Panc1 (cell line): ENCODE results near the gene KRTAP10-11. TPM values are rescaled to one million over a fixed set of nuclear protein-coding genes. Genes with fewer than 3 reads are reported as not detected.

Experiments
- ATAC-seq: fragments of 200-7000 bp; cut with Tn5 transposase; 2 replicates; pipeline ENCODE4 v1.9.1; 2020; ENCODE audit warnings: mild to moderate bottlenecking, moderate library complexity
- BruUV-seq: library from RNA; stranded (reverse); fragments of 400-500 nt; replicated peaks from 2 replicates; lab custom pipeline; 2021; lab: Mats Ljungman, UMichigan
- CTCF ChIA-PET: fragments of 300-600 bp; sonication (Branson Sonifier 250); formaldehyde crosslinking; loops from one replicate; lab custom pipeline; 2022; ENCODE audit warnings: antibody characterized with exemption; lab: Charles Lee
- POLR2A ChIA-PET: fragments of 300-600 bp; sonication (Branson Sonifier 250); formaldehyde crosslinking; loops from one replicate; lab custom pipeline; 2022; ENCODE audit warnings: antibody characterized with exemption; lab: Charles Lee
- DNase-seq: peaks from one replicate; pipeline ENCODE4 v3.0.0-alpha.2; 2010; ENCODE audit warnings: low read depth, low spot score
- H3K27ac ChIP-seq: 2 replicates; pipeline ENCODE4 v1.5.1; 2011; ENCODE audit warnings: mild to moderate bottlenecking, low read length, inconsistent platforms
- H3K27me3 ChIP-seq: fragments of 200-500 bp; sonication (Bioruptor generic); 2 replicates; pipeline ENCODE4 v1.6.0; 2014; ENCODE audit warnings: low read length, inconsistent platforms; ENCODE audit not compliant: control insufficient read depth, insufficient read depth
- H3K36me3 ChIP-seq: fragments of 200-500 bp; sonication (Bioruptor generic); 2 replicates; pipeline ENCODE4 v1.5.1; 2014; ENCODE audit warnings: inconsistent platforms, mild to moderate bottlenecking, low read length, moderate library complexity; ENCODE audit not compliant: control insufficient read depth, insufficient read depth
- H3K4me1 ChIP-seq: 2 replicates; pipeline ENCODE4 v1.5.1; 2011; ENCODE audit warnings: inconsistent platforms, mild to moderate bottlenecking, low read length, moderate library complexity; ENCODE audit not compliant: control insufficient read depth, insufficient read depth
- H3K4me3 ChIP-seq, 2 experiments: 2 replicates each; pipeline ENCODE4 v1.5.1; 2011 to 2012; ENCODE audit warnings: low read depth in 2 of 2, low read length in 2 of 2, mild to moderate bottlenecking in 2 of 2, inconsistent platforms in 1 of 2, moderate library complexity in 1 of 2
- H3K9me3 ChIP-seq: fragments of 200-500 bp; sonication (Bioruptor generic); 2 replicates; pipeline ENCODE4 v1.5.1; 2014; ENCODE audit warnings: low read depth, mild to moderate bottlenecking, inconsistent platforms, low read length, moderate library complexity; ENCODE audit not compliant: control insufficient read depth, insufficient read depth
- POLR2AphosphoS5 ChIP-seq: IDR thresholded peaks from 2 replicates; pipeline ENCODE4 v1.6.1; 2012; ENCODE audit warnings: mild to moderate bottlenecking, low read depth, low read length, moderate library complexity
- SIN3A ChIP-seq: IDR thresholded peaks from 2 replicates; pipeline ENCODE4 v1.6.1; 2012; ENCODE audit warnings: low read depth, mild to moderate bottlenecking, low read length, moderate library complexity, borderline replicate concordance; ENCODE audit not compliant: insufficient read depth
- TCF7L2 ChIP-seq: IDR thresholded peaks from 2 replicates; pipeline ENCODE4 v1.6.1; 2011; ENCODE audit warnings: mild to moderate bottlenecking, low read depth, low read length, inconsistent platforms
- in situ Hi-C: cut with HindIII; loops from 2 replicates; pipeline ENCODE4 v1.10.0; 2016; ENCODE audit warnings: low sequenced_read_pairs, low pct_unique_long_range_greater_than_20kb
- intact Hi-C: fragments of 100-400 bp; cut with micrococcal nuclease; formaldehyde crosslinking; loops from one replicate; pipeline ENCODE4 v1.10.0; 2022; ENCODE audit not compliant: unreplicated experiment
- total RNA-seq: library from RNA; stranded (reverse); gene quantifications from one replicate; pipeline ENCODE4 v1.2.1, GENCODE V29; 2021; ENCODE audit not compliant: unreplicated experiment
- TF ChIP-seq, protein P1 (sequence below): fragments of 450-650 bp; IDR thresholded peaks from 2 replicates; pipeline ENCODE4 v1.5.1; 2017; ENCODE audit warnings: mild to moderate bottlenecking
- TF ChIP-seq, protein P2 (sequence below), 2 experiments: IDR thresholded peaks; 2 replicates each; pipeline ENCODE4 v1.6.1; 2011 to 2012; ENCODE audit warnings: low read depth in 2 of 2, control low read depth in 1 of 2, low read length in 1 of 2, mild to moderate bottlenecking in 1 of 2, moderate library complexity in 1 of 2; ENCODE audit not compliant: insufficient read depth in 1 of 2

Gene KRTAP10-11
- total RNA-seq, 1 experiment from 2014 or later: not detected

DNA sequence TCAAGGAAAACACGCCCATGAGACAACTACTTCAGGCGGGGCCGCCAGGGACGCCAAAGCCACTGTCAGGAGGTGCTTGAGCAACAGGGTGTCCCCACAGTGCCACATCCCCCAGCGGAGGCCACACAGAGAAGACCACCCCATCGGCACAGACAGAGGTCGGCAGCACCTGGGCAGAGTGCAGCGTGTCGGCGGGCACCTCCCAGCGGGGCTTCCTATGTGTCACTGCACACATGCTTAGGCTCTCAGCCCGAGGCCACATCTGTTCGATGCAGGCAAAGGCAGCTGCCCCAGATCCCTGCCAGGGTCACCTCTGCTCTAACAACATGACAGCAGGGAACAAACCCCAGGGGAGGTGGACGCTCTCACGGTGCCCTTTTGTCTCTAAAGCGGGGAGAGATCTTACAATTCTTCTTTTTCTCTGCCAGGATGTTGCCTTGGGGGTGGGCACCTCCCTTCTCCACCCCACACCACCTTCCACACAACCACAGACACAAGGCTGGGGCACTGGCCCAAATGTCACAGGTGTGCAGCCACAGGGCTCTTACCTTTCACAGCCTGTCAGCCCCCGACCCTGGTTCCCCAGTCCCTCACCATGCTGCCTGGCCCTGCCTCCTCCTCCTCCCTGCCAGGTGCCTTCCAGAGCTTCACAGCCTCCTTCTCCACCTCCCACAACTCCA lies 30.2 kb upstream of the KRTAP10-11 start:
- Histone ChIP-seq H3K4me3 (no peak overlapping the region), H3K27me3 (no peaks in the 10 kb centered on the region), H3K36me3 (no peaks in the 10 kb centered on the region), H3K9me3 (no peaks in the 10 kb centered on the region; the same call in 1 of the 2 replicates), H3K27ac (no peak overlapping the region), H3K4me1 (no peaks in the 10 kb centered on the region)
- BruUV-seq: no TSS peak
- ChIA-PET POLR2A (no interaction called here), CTCF (no interaction called here)
- in situ Hi-C loops: no loop called here
- no peak for DNase-seq
- no peak for ATAC-seq
- TF ChIP-seq POLR2AphosphoS5 (no peak), SIN3A (no peak), TCF7L2 (no peak)
- TF ChIP-seq, protein P1, sequence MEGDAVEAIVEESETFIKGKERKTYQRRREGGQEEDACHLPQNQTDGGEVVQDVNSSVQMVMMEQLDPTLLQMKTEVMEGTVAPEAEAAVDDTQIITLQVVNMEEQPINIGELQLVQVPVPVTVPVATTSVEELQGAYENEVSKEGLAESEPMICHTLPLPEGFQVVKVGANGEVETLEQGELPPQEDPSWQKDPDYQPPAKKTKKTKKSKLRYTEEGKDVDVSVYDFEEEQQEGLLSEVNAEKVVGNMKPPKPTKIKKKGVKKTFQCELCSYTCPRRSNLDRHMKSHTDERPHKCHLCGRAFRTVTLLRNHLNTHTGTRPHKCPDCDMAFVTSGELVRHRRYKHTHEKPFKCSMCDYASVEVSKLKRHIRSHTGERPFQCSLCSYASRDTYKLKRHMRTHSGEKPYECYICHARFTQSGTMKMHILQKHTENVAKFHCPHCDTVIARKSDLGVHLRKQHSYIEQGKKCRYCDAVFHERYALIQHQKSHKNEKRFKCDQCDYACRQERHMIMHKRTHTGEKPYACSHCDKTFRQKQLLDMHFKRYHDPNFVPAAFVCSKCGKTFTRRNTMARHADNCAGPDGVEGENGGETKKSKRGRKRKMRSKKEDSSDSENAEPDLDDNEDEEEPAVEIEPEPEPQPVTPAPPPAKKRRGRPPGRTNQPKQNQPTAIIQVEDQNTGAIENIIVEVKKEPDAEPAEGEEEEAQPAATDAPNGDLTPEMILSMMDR: no peak
- TF ChIP-seq, protein P2, sequence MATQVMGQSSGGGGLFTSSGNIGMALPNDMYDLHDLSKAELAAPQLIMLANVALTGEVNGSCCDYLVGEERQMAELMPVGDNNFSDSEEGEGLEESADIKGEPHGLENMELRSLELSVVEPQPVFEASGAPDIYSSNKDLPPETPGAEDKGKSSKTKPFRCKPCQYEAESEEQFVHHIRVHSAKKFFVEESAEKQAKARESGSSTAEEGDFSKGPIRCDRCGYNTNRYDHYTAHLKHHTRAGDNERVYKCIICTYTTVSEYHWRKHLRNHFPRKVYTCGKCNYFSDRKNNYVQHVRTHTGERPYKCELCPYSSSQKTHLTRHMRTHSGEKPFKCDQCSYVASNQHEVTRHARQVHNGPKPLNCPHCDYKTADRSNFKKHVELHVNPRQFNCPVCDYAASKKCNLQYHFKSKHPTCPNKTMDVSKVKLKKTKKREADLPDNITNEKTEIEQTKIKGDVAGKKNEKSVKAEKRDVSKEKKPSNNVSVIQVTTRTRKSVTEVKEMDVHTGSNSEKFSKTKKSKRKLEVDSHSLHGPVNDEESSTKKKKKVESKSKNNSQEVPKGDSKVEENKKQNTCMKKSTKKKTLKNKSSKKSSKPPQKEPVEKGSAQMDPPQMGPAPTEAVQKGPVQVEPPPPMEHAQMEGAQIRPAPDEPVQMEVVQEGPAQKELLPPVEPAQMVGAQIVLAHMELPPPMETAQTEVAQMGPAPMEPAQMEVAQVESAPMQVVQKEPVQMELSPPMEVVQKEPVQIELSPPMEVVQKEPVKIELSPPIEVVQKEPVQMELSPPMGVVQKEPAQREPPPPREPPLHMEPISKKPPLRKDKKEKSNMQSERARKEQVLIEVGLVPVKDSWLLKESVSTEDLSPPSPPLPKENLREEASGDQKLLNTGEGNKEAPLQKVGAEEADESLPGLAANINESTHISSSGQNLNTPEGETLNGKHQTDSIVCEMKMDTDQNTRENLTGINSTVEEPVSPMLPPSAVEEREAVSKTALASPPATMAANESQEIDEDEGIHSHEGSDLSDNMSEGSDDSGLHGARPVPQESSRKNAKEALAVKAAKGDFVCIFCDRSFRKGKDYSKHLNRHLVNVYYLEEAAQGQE (IDR thresholded peaks at IDR 0.05; ENCODE audit: insufficient read depth in 1 of 2, low read depth in 2 of 2, low read length in 1 of 2): no peak
- intact Hi-C loops: no loop called here

DNA sequence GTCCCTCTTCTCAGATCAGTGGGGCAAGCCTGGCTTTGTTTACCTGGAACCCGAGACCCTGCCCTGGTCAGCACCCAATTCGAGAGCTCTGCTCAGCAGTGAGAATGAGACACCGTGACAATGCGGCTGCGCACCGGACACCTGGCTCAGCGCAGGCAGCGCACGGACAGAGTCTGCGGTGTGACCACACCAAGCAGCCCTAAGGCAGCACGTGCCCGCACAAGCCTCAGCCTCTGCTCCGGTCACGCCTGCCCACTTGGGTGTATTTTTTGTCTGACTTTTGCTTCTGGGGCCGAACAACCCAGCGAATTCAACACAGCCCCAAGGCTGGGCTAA lies 29.7 kb upstream of the KRTAP10-11 start:
- intact Hi-C loops (no loop called here), in situ Hi-C loops (no loop called here)
- ATAC-seq (no peak), DNase-seq (no peak)
- no TSS peak for BruUV-seq
- no peaks in the 10 kb centered on the region; the same call in 1 of the 2 replicates for H3K9me3 ChIP-seq
- no peaks in the 10 kb centered on the region for H3K36me3 ChIP-seq
- ChIA-PET CTCF (no interaction called here), POLR2A (no interaction called here)
- TF ChIP-seq, protein P1: no peak
- TF ChIP-seq POLR2AphosphoS5 (no peak), SIN3A (no peak), TCF7L2 (no peak)
- TF ChIP-seq, protein P2 (IDR thresholded peaks at IDR 0.05; ENCODE audit: insufficient read depth in 1 of 2, low read depth in 2 of 2, low read length in 1 of 2): no peak
- H3K27me3 ChIP-seq: no peaks in the 10 kb centered on the region
- no peak overlapping the region for H3K27ac ChIP-seq
- no peaks in the 10 kb centered on the region for H3K4me1 ChIP-seq
- no peak overlapping the region for H3K4me3 ChIP-seq
